Trophoblast cell (in vitro differentiated cells and primary cell): ENCODE measurements around the gene NTN5.

Experiments
- DNase-seq, 2 donors: peaks; one replicate each; pipeline ENCODE4 v3.0.0-alpha.2; 2016
- H2AFZ ChIP-seq: 2 replicates; pipeline ENCODE4 v1.6.1; 2013; ENCODE audit warnings: low read length, moderate library complexity, mild to moderate bottlenecking; ENCODE audit not compliant: insufficient read depth, poor library complexity
- H2AK5ac ChIP-seq: 2 replicates; pipeline ENCODE4 v1.6.1; 2013; ENCODE audit warnings: mild to moderate bottlenecking, low read length
- H2BK120ac ChIP-seq: 2 replicates; pipeline ENCODE4 v1.6.1; 2013; ENCODE audit warnings: low read length, mild to moderate bottlenecking, moderate library complexity; ENCODE audit not compliant: insufficient read depth, poor library complexity
- H2BK12ac ChIP-seq: 2 replicates; pipeline ENCODE4 v1.6.1; 2013; ENCODE audit warnings: mild to moderate bottlenecking, low read length, moderate library complexity
- H2BK5ac ChIP-seq: 2 replicates; pipeline ENCODE4 v1.6.1; 2013; ENCODE audit warnings: low read length, low read depth, moderate library complexity, mild to moderate bottlenecking; ENCODE audit not compliant: poor library complexity
- H3K14ac ChIP-seq: 2 replicates; pipeline ENCODE4 v1.6.1; 2013; ENCODE audit warnings: mild to moderate bottlenecking, low read length
- H3K18ac ChIP-seq: 2 replicates; pipeline ENCODE4 v1.6.1; 2013; ENCODE audit warnings: mild to moderate bottlenecking, low read length
- H3K23ac ChIP-seq: 2 replicates; pipeline ENCODE4 v1.6.1; 2013; ENCODE audit warnings: low read length
- H3K27ac ChIP-seq: 2 replicates; pipeline ENCODE4 v1.5.1; 2013; ENCODE audit warnings: low read depth, mild to moderate bottlenecking, inconsistent platforms, low read length, moderate library complexity
- H3K27me3 ChIP-seq: 2 replicates; pipeline ENCODE4 v1.6.1; 2013; ENCODE audit warnings: inconsistent platforms, mild to moderate bottlenecking, low read length, moderate library complexity; ENCODE audit not compliant: insufficient read depth
- H3K36me3 ChIP-seq, 2 experiments: 1 replicate in 1 of 2; 2 replicates in 1 of 2; pipeline ENCODE4 v1.6.1; 2013; ENCODE audit warnings: low read length in 2 of 2, mild to moderate bottlenecking in 2 of 2, moderate library complexity in 1 of 2; ENCODE audit not compliant: insufficient read depth in 2 of 2, control insufficient read depth in 1 of 2
- H3K4ac ChIP-seq: 2 replicates; pipeline ENCODE4 v1.6.1; 2013; ENCODE audit warnings: low read depth, mild to moderate bottlenecking, low read length, moderate library complexity
- H3K4me1 ChIP-seq, 2 experiments: 1 replicate in 1 of 2; 2 replicates in 1 of 2; pipeline ENCODE4 v1.6.1; 2013; ENCODE audit warnings: low read length in 2 of 2, mild to moderate bottlenecking in 2 of 2, moderate library complexity in 1 of 2; ENCODE audit not compliant: insufficient read depth in 2 of 2, control insufficient read depth in 1 of 2
- H3K4me2 ChIP-seq: 2 replicates; pipeline ENCODE4 v1.6.1; 2013; ENCODE audit warnings: inconsistent platforms, mild to moderate bottlenecking, low read length, moderate library complexity
- H3K4me3 ChIP-seq: 2 replicates; pipeline ENCODE4 v1.5.1; 2013; ENCODE audit warnings: mild to moderate bottlenecking, low read depth, low read length, inconsistent platforms
- H3K79me1 ChIP-seq: one replicate; pipeline ENCODE4 v1.6.1; 2013; ENCODE audit warnings: low read length
- H3K79me2 ChIP-seq: 2 replicates; pipeline ENCODE4 v1.6.1; 2013; ENCODE audit warnings: low read length, mild to moderate bottlenecking; ENCODE audit not compliant: control insufficient read depth, insufficient read depth, poor library complexity
- H3K9ac ChIP-seq: 2 replicates; pipeline ENCODE4 v1.6.1; 2013; ENCODE audit warnings: mild to moderate bottlenecking, low read length
- H3K9me3 ChIP-seq: 2 replicates; pipeline ENCODE4 v1.6.1; 2013; ENCODE audit warnings: low read depth, mild to moderate bottlenecking, control low read depth, inconsistent platforms, low read length; ENCODE audit not compliant: insufficient read depth
- H4K12ac ChIP-seq: 2 replicates; pipeline ENCODE4 v1.6.1; 2013; ENCODE audit warnings: low read depth, mild to moderate bottlenecking, low read length, moderate library complexity
- H4K8ac ChIP-seq: 2 replicates; pipeline ENCODE4 v1.6.1; 2013; ENCODE audit warnings: low read depth, mild to moderate bottlenecking, low read length, moderate library complexity
- H4K91ac ChIP-seq: one replicate; pipeline ENCODE4 v1.6.1; 2013; ENCODE audit warnings: low read depth, mild to moderate bottlenecking, low read length, moderate library complexity
- WGBS: extraction: QIAGEN DNeasy Blood & Tissue Kit; methylation state at CpG from one replicate; pipeline ENCODE4 v1.1.7; 2013; ENCODE audit warnings: missing lambda C conversion rate; ENCODE audit not compliant: insufficient read length, insufficient coverage; ENCODE audit errors: extremely low coverage; 5-methylcytosine and 5-hydroxymethylcytosine counted together

The NTN5 gene

GRCh38 chr19:48641850-48642249 lies 31.0 kb downstream of the NTN5 start:
- H3K79me2 ChIP-seq, result no peaks in the 10 kb centered on the region
- H3K4ac ChIP-seq, result no peak overlapping the region
- H3K14ac ChIP-seq, result no peak overlapping the region
- no peak for DNase-seq
- no CpG with 5 or more reads among the region's 2 CpGs for WGBS
- no peak overlapping the region for H2AK5ac ChIP-seq
- H4K91ac ChIP-seq, result no peak overlapping the region
- H3K27me3 ChIP-seq, result peaks cover 3% of the 10 kb centered on the region
- no peaks in the 10 kb centered on the region for H3K36me3 ChIP-seq
- H3K4me2 ChIP-seq, result no peak overlapping the region
- no peak overlapping the region for H3K23ac ChIP-seq
- no peak overlapping the region for H4K8ac ChIP-seq
- no peak overlapping the region for H2BK5ac ChIP-seq
- H4K12ac ChIP-seq, result no peak overlapping the region
- H2AFZ ChIP-seq, result no peak overlapping the region
- H2BK120ac ChIP-seq, result no peak overlapping the region
- no peak overlapping the region for H3K9ac ChIP-seq
- H3K79me1 ChIP-seq, result no peaks in the 10 kb centered on the region
- H3K4me3 ChIP-seq, result no peak overlapping the region
- no peak overlapping the region for H3K18ac ChIP-seq
- H3K9me3 ChIP-seq, result no peaks in the 10 kb centered on the region
- peaks cover 8 to 21% of the 10 kb centered on the region in 2 experiments for H3K4me1 ChIP-seq
- H2BK12ac ChIP-seq, result no peak overlapping the region
- H3K27ac ChIP-seq, result no peak overlapping the region

GRCh38 chr19:48639483-48640375 lies 33.1 kb downstream of the NTN5 start:
- no peak for DNase-seq
- Histone ChIP-seq H3K27me3 (peaks cover 15% of the 10 kb centered on the region), H3K4me3 (no peak overlapping the region), H2AK5ac (no peak overlapping the region), H3K23ac (no peak overlapping the region), H4K12ac (no peak overlapping the region), H3K79me1 (peaks cover under 1% of the 10 kb centered on the region), H3K4me1 (peaks cover 14 to 17% of the 10 kb centered on the region in 2 experiments), H3K4ac (no peak overlapping the region), H4K91ac (no peak overlapping the region), H3K27ac (no peak overlapping the region), H2BK5ac (no peak overlapping the region), H3K18ac (no peak overlapping the region), H3K14ac (no peak overlapping the region), H3K9me3 (no peaks in the 10 kb centered on the region), H4K8ac (no peak overlapping the region), H3K36me3 (no peaks in the 10 kb centered on the region), H2AFZ (no peak overlapping the region), H3K79me2 (no peaks in the 10 kb centered on the region), H3K4me2 (no peak overlapping the region), H2BK120ac (no peak overlapping the region), H3K9ac (peak overlapping the region; percentile 26), H2BK12ac (no peak overlapping the region)
- no CpG with 5 or more reads among the region's 33 CpGs for WGBS

DNA sequence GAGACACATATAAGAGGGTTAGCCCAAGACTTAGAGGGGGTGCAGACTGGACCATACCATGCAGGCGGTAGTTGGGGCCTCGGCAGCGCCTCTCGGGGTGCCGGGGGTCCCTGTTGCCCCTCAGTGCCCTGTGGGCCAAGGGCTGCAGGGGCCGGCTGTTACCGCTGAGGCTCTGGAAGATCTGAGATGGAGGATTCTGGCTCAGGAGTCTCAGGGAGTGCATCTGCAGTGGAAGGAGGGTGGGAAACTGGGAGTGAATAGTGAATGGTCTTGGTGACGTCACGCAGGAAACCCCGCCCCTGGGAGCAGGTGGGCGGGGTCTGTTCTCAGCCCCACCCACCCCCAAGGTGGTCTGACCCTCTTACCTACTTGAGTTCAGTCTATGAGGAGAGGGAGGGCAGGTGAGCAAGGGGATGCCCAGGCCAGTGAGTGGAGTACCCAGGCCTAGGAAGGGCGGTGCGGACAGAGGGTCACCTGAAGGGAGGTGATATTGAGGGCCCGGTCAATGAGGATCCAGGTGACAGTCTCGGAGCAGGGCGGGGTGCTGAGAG lies 33.9 kb downstream of the NTN5 start:
- no peak overlapping the region for H4K8ac ChIP-seq
- WGBS, result no CpG with 5 or more reads among the region's 16 CpGs
- no peak for DNase-seq

GRCh38 chr19:48637948-48638830 lies 34.6 kb downstream of the NTN5 start:
- peak overlapping the region; percentile 42 for H2AFZ ChIP-seq
- H2BK12ac ChIP-seq, result no peak overlapping the region
- H3K14ac ChIP-seq, result no peak overlapping the region
- peaks cover 2% of the 10 kb centered on the region for H3K9me3 ChIP-seq
- no CpG with 5 or more reads among the region's 29 CpGs for WGBS
- H2AK5ac ChIP-seq, result no peak overlapping the region
- H3K27ac ChIP-seq, result no peak overlapping the region
- H3K4me1 ChIP-seq, result peaks cover 21 to 26% of the 10 kb centered on the region in 2 experiments
- no peak overlapping the region for H4K91ac ChIP-seq
- no peak overlapping the region for H2BK5ac ChIP-seq
- peak overlapping the region; percentile 30 for H4K8ac ChIP-seq
- DNase-seq, result peak; percentile 64 to 75
- no peak overlapping the region for H3K4me3 ChIP-seq
- no peak overlapping the region for H3K23ac ChIP-seq
- H2BK120ac ChIP-seq, result no peak overlapping the region
- no peak overlapping the region for H3K18ac ChIP-seq
- no peaks in the 10 kb centered on the region for H3K79me2 ChIP-seq
- H3K4ac ChIP-seq, result no peak overlapping the region
- H3K4me2 ChIP-seq, result peak overlapping the region; percentile 24
- H4K12ac ChIP-seq, result no peak overlapping the region
- H3K36me3 ChIP-seq, result no peaks in the 10 kb centered on the region
- H3K27me3 ChIP-seq, result peaks cover 15% of the 10 kb centered on the region
- H3K9ac ChIP-seq, result no peak overlapping the region
- H3K79me1 ChIP-seq, result peaks cover 3% of the 10 kb centered on the region

More for the DNA sequence above, 33.9 kb downstream of the NTN5 start:
- no peak overlapping the region for H3K4ac ChIP-seq
- no peak overlapping the region for H2BK12ac ChIP-seq
- H4K12ac ChIP-seq, result no peak overlapping the region
- H3K36me3 ChIP-seq, result no peaks in the 10 kb centered on the region
- peaks cover 21 to 23% of the 10 kb centered on the region in 2 experiments for H3K4me1 ChIP-seq
- no peak overlapping the region for H4K91ac ChIP-seq
- no peaks in the 10 kb centered on the region for H3K9me3 ChIP-seq
- H3K27ac ChIP-seq, result no peak overlapping the region
- peak overlapping the region; percentile 8 for H2AFZ ChIP-seq
- H3K79me1 ChIP-seq, result peaks cover 3% of the 10 kb centered on the region
- no peak overlapping the region for H2BK5ac ChIP-seq
- H3K79me2 ChIP-seq, result no peaks in the 10 kb centered on the region
- H2BK120ac ChIP-seq, result no peak overlapping the region
- H3K23ac ChIP-seq, result no peak overlapping the region
- no peak overlapping the region for H3K9ac ChIP-seq
- no peak overlapping the region for H2AK5ac ChIP-seq
- no peak overlapping the region for H3K4me3 ChIP-seq
- H3K14ac ChIP-seq, result no peak overlapping the region
- H3K4me2 ChIP-seq, result no peak overlapping the region
- H3K27me3 ChIP-seq, result peaks cover 15% of the 10 kb centered on the region
- H3K18ac ChIP-seq, result no peak overlapping the region
